Testis (tissue), 3 donors: Measurements from ENCODE around the gene CCDC85A. TPM values are rescaled to one million over a fixed set of nuclear protein-coding genes. Genes with fewer than 3 reads are reported as not detected.

ENCODE experiments used
- DNase-seq: peaks from one replicate; pipeline ENCODE4 v3.0.0-alpha.2; 2019
- H3K27ac ChIP-seq, 2 donors: fragments of 200-600 bp; sonication (generic); one replicate each; pipeline ENCODE4 v1.5.1; 2019
- H3K27me3 ChIP-seq: fragments of 200-600 bp; sonication (generic); one replicate; pipeline ENCODE4 v1.5.1; 2019
- H3K36me3 ChIP-seq: fragments of 200-600 bp; sonication (generic); one replicate; pipeline ENCODE4 v1.5.1; 2017; ENCODE audit warnings: low read depth; ENCODE audit errors: missing control alignments
- H3K4me1 ChIP-seq: fragments of 200-600 bp; sonication (generic); one replicate; pipeline ENCODE4 v1.5.1; 2019
- H3K4me3 ChIP-seq, 2 donors: fragments of 200-600 bp; sonication (generic); one replicate each; pipeline ENCODE4 v1.5.1; 2017 to 2019
- H3K9me3 ChIP-seq: fragments of 200-600 bp; sonication (generic); one replicate; pipeline ENCODE4 v1.5.1; 2017
- CTCF ChIP-seq, 3 experiments: fragments of 450-650 bp in 2 of 3; fragments of 200-600 bp in 1 of 3; sonication (generic) in 1 of 3; IDR thresholded peaks; one replicate each; pipeline ENCODE4 v1.5.1; 2016 to 2019; ENCODE audit warnings: antibody characterized with exemption in 3 of 3, mild to moderate bottlenecking in 2 of 3, moderate library complexity in 1 of 3
- POLR2A ChIP-seq: fragments of 450-650 bp; IDR thresholded peaks from one replicate; pipeline ENCODE4 v1.6.1; 2017; ENCODE audit warnings: antibody characterized with exemption, mild to moderate bottlenecking, moderate library complexity
- WGBS, 2 donors: methylation state at CpG; one replicate each; pipeline ENCODE4 v1.1.5; 2018; 5-methylcytosine and 5-hydroxymethylcytosine counted together
- intact Hi-C: fragments of 100-400 bp; cut with DNase I; formaldehyde crosslinking; loops from one replicate; pipeline ENCODE4 v1.15.1; 2023; ENCODE audit warnings: low total_unique reads
- polyA plus RNA-seq: library from polyadenylated mRNA; stranded (reverse); fragments of 350-450 nt; fragmentation: Illumina TruSeq; extraction: RNeasy Lipid Tissue Mini Kit (QIAGEN cat#74804); gene quantifications from one replicate; pipeline ENCODE4 v1.2.3, GENCODE V29; 2014; ENCODE audit warnings: low read depth, low replicate concordance; ENCODE audit not compliant: insufficient read depth
- total RNA-seq, 2 donors: library from RNA; depleted of rRNA; stranded (reverse); fragments of >200 nt; gene quantifications; one replicate each; pipeline ENCODE4 v1.2.3, GENCODE V29; 2016

CCDC85A gene
- total and polyA plus RNA-seq, 3 donors from 2014 or later, result 0.61 to 3.9 (median 2.9) TPM

- no peak overlapping the region for H3K27ac ChIP-seq
- DNase-seq, result no peak
- TF ChIP-seq POLR2A (no peak), CTCF (IDR thresholded peaks at IDR 0.05) (no peak)
- WGBS, 2 donors, result 71 to 82% methylated on average over 1 of the region's 1 CpG
- H3K4me3 ChIP-seq, result no peak overlapping the region
- intact Hi-C loops, result no loop called here
- no peaks in the 10 kb centered on the region for H3K9me3 ChIP-seq
- H3K36me3 ChIP-seq, result no peaks in the 10 kb centered on the region
- no peaks in the 10 kb centered on the region for H3K4me1 ChIP-seq
- no peaks in the 10 kb centered on the region for H3K27me3 ChIP-seq
Measured at GRCh38 chr2:56314371-56314770, 130.6 kb downstream of the CCDC85A start.

- H3K36me3 ChIP-seq, result no peaks in the 10 kb centered on the region
- DNase-seq, result no peak
- no peaks in the 10 kb centered on the region for H3K9me3 ChIP-seq
- WGBS, 2 donors, result 50 to 75% methylated on average over 2 of the region's 2 CpGs
- intact Hi-C loops, result no loop called here
- no peaks in the 10 kb centered on the region for H3K27me3 ChIP-seq
- no peaks in the 10 kb centered on the region for H3K4me1 ChIP-seq
- no peak for TF ChIP-seq POLR2A
- no peak for TF ChIP-seq CTCF (IDR thresholded peaks at IDR 0.05)
- no peak overlapping the region for H3K27ac ChIP-seq
- no peak overlapping the region for H3K4me3 ChIP-seq
Measured at GRCh38 chr2:56314796-56315195, 131.0 kb downstream of the CCDC85A start.

- H3K4me1 ChIP-seq, result no peaks in the 10 kb centered on the region
Measured at GRCh38 chr2:56315376-56315775, 131.6 kb downstream of the CCDC85A start.

GRCh38 chr2:56316011-56316410 lies 132.2 kb downstream of the CCDC85A start:
- H3K4me1 ChIP-seq, result no peaks in the 10 kb centered on the region
- no peaks in the 10 kb centered on the region for H3K27me3 ChIP-seq
- DNase-seq, result no peak
- no peaks in the 10 kb centered on the region for H3K9me3 ChIP-seq
- 85 to 90% methylated on average over 3 of the region's 3 CpGs for WGBS, 2 donors
- H3K36me3 ChIP-seq, result no peaks in the 10 kb centered on the region
- TF ChIP-seq CTCF (IDR thresholded peaks at IDR 0.05) (no peak), POLR2A (no peak)
- no peak overlapping the region for H3K4me3 ChIP-seq
- intact Hi-C loops, result no loop called here
- H3K27ac ChIP-seq, result no peak overlapping the region

More at GRCh38 chr2:56315376-56315775, 131.6 kb downstream of the CCDC85A start:
- Histone ChIP-seq H3K4me3 (no peak overlapping the region), H3K36me3 (no peaks in the 10 kb centered on the region), H3K27me3 (no peaks in the 10 kb centered on the region), H3K9me3 (no peaks in the 10 kb centered on the region), H3K27ac (no peak overlapping the region)
- TF ChIP-seq POLR2A (no peak), CTCF (IDR thresholded peaks at IDR 0.05) (no peak)
- DNase-seq, result no peak
- intact Hi-C loops, result no loop called here

GRCh38 chr2:56318147-56318546 lies 134.4 kb downstream of the CCDC85A start:
- Histone ChIP-seq H3K27me3 (no peaks in the 10 kb centered on the region), H3K36me3 (no peaks in the 10 kb centered on the region), H3K27ac (no peak overlapping the region), H3K4me1 (no peaks in the 10 kb centered on the region), H3K9me3 (no peaks in the 10 kb centered on the region), H3K4me3 (no peak overlapping the region)
- no peak for DNase-seq
- intact Hi-C loops, result no loop called here
- TF ChIP-seq POLR2A (no peak), CTCF (IDR thresholded peaks at IDR 0.05) (no peak)
- WGBS, 2 donors, result 93% methylated on average over 4 of the region's 4 CpGs
